Stimulated activated CD4-positive, alpha-beta T cell treated with anti-CD3 and anti-CD28 coated beads, Interleukin-1b, Interleukin-23, amount 100 ng/mL, for 48 hours (primary cell): ENCODE data around the gene TNPO1.

Experiments used
- DNase-seq: peaks from one replicate; pipeline ENCODE4 v3.0.0-alpha.2; 2020

Gene TNPO1

GRCh38 chr5:72818866-72819534 is 2.5 kb downstream of the TNPO1 start:
- DNase-seq = peak; percentile 49

GRCh38 chr5:72821776-72822175 is 5.3 kb downstream of the TNPO1 start:
- DNase-seq = no peak

DNA sequence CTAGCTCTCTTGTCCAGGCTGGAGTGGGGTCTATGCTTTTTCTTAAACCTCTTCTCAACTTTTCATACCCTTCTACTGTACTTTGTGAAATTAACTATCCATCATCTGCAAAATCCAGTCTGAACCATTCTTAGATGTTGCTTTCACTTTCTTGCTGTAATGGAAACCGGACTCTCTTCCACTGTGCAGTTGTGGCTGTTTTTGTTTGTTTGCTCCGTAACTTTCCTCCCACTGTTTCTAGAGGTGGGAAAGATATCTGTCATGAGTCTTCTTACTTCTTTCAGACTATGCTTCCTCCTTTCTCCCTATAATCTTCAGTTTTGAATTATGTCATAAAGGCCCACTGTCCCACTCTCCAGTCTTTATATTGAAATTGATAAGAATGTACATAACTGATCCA is 6.5 kb downstream of the TNPO1 start:
- DNase-seq = no peak

DNA sequence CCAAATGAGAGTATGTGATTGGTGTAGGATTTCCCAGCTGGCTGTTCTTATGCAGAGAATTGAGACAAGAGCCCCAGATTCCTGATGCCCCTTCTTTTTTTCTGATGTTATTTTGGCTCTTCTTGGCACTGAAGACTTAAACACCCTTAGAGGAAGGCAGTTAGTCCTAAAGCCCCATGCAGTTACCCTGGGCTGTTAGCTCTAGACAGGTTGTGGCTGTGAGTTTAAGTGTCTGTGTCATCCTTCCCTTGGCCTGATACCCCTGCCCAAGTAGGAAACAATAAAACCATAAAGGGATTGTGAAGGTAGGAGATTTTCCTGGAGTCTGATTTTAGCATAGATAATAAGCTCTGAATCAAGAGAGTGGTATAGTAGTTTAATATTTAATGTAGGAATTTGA is 13.2 kb downstream of the TNPO1 start:
- DNase-seq = no peak

- DNase-seq = no peak
These were observed 13.9 kb downstream of the TNPO1 start for GRCh38 chr5:72830362-72830761.

- DNase-seq = no peak
These were observed 15.2 kb downstream of the TNPO1 start for GRCh38 chr5:72831685-72832084.

DNA sequence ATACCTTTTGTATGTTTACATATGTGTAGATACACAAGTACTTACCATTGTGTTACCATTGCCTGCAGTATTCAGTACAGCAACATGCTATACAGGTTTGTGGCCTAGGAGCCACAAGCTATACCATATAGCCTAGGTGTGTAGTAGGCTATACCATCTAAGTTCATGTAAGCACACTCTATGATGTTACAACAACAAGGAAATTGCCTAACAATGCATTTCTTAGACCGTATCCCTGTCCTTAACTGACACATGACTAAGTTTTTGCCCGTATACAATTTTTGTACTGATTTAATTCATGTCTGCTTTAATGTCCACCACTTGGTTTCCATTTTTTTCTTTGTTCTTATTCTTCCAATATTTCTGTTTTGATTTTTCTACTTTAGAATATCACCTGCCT is 18.5 kb downstream of the TNPO1 start:
- no peak for DNase-seq

DNA sequence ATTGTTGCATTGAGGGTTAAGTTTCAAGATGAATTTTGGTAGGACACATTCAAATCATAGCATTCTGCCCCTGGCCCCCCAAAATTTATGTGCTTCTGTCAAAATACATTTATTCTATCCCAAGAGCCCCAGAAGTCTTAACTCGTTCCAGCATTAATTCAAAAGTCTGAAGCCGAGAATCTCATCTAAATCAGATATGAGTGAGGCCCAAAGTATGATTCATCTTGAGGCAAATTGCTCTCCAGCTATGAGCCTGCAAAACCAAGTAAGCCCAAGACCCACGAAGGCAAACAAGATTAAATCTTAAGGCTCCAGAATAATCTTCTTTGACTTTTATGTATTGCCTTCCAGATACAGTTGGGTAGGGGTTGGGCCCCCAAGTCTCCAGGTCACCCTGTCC is 19.2 kb downstream of the TNPO1 start:
- DNase-seq = no peak

DNA sequence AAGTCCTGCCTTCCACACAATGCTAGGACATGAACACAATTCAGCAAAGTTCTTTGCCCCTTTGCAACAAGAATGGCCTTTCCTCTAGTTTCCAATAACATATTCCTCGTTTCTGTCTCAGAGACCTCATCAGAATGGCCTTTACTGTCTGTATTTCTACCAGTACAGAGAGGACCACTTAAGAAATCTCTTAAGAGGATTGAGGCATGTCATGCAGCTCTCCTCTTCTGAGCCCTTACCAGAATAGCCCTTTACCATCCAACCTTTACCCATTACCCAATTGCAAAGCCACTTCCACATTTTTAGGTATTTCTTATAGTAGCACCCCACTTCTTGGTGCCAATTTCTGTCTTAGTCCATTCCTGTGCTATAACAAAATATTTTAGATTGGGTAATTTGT is 20.3 kb downstream of the TNPO1 start:
- no peak for DNase-seq

DNA sequence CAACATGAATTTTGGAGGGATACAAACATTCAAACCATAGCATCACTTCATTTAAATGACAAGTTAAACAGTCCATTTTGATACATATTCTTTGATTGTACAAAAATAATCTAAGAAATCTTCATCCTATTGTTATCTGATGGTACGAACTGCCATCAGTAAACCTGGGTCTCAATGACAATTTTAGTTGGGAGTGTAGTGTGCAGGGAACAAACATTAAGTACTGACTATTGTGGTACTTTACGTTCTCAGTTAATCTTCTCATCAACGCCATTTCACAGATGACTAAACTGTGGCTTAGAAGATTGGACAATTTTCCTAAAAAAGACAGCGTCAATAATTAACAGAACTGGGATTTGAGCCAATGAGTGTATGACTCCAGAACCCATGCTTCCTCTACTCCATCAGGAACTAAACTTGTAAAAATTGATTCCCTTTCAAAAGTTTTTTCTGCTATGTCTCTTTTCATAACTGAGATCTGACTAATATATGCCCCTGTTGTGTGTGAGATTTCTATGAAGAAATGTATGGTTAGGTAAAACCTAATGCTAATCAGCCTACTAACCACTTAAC is 21.1 kb downstream of the TNPO1 start:
- no peak for DNase-seq

DNA sequence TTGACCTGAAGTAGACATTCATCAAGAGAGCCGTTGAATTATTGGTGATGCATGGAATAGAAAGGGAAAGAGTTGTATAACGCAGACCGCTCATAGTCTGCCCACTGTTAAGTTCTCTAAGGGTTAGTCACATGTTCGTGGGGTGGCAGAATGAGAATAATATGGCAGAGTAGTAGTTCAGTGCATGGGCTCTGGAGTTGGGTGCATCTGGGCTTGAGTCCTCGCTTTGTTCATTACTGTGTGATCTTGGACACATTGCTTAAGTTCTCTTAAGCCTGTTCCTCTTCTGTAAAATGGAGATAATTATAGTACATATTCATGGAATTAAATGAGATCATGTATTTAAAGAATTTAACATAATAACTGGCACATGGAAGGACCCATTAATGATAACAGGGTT is 23.6 kb downstream of the TNPO1 start:
- no peak for DNase-seq

- DNase-seq = no peak
These were observed 25.5 kb downstream of the TNPO1 start for GRCh38 chr5:72841756-72842535.

DNA sequence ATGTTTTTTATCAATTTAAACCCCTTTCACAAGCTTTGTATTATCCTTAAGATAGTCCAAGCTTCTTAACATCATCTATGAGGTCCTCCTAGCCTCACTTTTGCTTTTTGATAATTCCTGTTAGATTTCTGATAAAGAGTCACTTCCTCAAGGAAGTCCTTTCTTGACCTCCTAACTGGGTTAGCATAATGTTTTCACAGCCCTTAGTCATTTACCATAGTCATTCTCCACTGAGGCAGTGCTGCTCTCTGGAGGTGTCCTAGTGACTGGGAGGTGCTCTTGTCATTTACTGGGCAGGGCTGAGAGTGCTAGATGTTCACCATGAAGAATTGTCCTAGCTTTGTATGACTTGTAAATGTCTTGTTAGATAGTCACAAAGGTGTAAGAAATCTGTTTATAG is 26.4 kb downstream of the TNPO1 start:
- DNase-seq = peak; percentile 19

DNA sequence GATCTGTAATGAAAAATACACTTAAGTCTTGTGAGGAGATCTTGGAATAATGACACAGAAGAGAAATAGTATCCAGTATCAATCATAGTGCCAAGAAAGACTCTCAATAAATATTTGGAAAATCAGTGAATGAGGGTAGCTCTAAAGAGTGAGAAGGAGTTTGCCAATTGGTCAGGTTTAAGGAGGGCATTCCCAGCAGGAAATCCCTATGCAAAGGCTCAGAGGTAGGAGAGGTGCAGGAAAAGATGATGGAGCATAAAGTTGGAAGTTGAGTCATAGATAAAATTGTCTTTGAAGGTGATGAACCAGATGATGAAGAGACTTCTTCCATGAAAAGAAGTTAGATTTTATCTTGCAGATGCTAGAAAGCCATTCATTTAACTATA is 27.8 kb downstream of the TNPO1 start:
- no peak for DNase-seq

- no peak for DNase-seq
These were observed 29.4 kb downstream of the TNPO1 start for GRCh38 chr5:72845889-72846288.

DNA sequence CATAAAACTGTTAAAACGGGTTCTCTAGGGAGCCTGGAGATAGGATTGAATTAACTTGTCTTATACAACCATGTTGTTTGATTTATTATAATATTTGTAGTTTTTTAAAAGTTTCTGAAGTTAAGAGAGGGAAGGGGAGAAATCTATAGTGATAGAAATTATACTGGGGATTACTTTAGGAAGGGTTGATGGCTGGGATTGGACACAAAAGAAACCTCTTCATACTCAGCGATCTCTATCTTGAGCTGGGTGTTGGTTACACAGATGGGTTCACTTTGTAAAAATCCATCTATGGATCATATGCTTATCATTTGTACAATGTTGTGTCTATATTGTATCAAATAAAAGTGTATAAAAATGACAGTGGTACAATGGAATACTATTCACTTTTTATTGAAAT is 30.0 kb downstream of the TNPO1 start:
- no peak for DNase-seq

DNA sequence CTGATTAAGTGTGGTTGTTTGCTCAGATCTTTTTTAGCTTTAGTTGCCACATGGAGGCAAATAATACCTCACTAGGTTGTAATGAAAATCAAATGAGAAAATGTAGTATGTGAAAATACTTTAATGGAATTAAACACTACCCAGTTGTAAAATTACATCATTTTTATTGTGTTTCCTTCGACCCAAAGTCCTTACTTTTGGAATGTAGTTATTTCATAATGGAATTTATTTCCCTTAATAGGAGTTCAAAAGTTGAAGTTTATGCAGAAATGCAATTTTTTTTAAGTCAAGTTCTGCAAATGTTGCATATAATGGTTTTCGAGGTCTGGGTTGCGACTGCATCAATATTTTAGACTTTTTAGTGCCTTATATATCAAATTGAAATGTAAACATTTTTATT is 31.0 kb downstream of the TNPO1 start:
- DNase-seq = no peak

- DNase-seq = peak; percentile 87
These were observed 31.6 kb downstream of the TNPO1 start for GRCh38 chr5:72847989-72848473.

DNA sequence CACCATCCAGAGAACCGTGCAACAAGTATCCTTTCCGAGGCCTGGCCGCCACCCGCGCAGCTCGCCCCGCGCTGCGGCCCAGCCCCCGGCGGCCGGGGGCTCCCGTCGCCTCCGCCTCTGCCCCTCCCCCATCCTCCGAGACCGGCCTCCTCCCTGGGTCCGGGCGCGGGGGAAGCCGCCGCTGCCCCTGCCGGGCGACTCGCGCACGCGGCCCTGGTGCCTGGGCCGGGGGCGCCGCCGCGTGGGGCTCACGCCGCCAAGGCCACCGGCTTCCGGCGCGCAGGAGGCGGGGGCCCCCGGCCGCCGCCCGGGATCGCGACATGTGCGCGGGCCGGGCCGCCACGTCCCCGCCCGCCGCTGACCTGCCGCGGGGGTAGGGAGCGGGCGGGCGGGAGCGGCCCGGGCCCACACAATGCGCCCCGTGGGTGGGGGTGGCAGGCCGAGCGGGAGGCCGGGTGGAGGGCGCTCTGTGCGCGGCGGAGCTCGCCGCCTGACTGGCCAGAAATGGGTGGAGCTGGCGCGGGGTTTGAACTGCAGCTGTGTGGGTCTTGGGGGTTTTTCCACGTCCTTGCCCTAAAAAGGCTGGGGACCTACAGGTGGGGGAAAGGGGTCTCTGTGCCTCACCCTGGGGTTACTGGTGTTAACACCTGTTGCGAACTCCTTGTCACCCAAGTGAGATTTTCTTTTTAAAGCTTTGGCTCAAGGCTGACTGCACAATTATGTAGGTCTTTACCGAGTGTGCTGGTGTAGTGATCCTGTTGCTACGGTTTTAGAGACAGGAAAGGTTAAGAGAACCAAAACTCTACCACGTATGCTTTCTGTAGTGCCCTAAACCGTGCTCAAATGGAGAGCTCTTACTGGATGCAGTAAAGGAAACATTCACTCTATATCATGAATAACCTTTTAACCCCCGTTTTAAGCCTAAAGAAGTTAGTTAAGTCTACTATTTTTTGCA is 32.3 kb downstream of the TNPO1 start:
- peak; percentile 51 for DNase-seq

GRCh38 chr5:72849546-72849945 is 33.1 kb downstream of the TNPO1 start:
- DNase-seq = no peak

GRCh38 chr5:72850113-72850512 is 33.7 kb downstream of the TNPO1 start:
- no peak for DNase-seq

DNA sequence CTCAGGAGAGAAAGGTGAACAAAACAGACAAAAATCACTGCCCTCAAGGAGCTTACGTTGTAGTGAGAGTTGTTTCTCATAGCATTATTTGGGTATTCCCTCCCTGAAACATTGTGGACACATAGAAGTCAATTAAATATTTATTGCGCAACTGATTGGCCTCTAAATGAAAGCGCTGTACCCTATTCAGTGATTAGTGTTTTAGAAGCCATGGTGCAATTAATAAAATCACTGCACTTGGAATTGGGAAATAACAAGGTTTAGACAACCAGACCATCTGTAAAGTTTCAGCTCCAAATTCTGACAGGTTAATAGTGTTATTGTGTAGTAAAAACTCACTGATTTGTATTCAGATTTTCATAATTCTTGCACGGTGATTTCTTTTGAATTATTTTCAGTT is 35.9 kb downstream of the TNPO1 start:
- no peak for DNase-seq

GRCh38 chr5:72854419-72854818 is 38.0 kb downstream of the TNPO1 start:
- DNase-seq = no peak
